Measurements from ENCODE around the gene SLC6A6.

DNA sequence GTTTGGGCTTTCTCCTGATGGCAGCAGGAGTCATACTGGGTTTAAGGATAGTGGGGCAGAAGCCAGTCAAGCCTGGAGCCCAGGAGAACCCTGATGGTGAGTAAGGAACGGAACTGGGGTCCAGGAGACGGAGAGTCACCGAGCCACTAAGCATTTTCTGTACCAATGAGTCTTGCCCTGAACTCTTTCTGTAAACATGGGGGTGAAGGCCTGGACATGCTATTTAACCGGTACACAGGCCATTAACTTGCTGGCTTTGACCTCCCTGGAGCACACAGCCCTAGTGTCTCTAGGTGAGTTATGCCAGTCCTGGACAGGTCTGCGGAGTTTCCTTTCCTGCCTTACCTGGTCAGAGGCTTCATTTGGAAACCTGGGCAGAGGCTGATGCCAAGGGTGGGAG is 3.9 kb downstream of the SLC6A6 start:
- TF ChIP-seq, protein P1, sequence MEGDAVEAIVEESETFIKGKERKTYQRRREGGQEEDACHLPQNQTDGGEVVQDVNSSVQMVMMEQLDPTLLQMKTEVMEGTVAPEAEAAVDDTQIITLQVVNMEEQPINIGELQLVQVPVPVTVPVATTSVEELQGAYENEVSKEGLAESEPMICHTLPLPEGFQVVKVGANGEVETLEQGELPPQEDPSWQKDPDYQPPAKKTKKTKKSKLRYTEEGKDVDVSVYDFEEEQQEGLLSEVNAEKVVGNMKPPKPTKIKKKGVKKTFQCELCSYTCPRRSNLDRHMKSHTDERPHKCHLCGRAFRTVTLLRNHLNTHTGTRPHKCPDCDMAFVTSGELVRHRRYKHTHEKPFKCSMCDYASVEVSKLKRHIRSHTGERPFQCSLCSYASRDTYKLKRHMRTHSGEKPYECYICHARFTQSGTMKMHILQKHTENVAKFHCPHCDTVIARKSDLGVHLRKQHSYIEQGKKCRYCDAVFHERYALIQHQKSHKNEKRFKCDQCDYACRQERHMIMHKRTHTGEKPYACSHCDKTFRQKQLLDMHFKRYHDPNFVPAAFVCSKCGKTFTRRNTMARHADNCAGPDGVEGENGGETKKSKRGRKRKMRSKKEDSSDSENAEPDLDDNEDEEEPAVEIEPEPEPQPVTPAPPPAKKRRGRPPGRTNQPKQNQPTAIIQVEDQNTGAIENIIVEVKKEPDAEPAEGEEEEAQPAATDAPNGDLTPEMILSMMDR (optimal IDR thresholded peaks at IDR 0.05 in 1 of 3, IDR thresholded peaks at IDR 0.05 in 1 of 3, conservative IDR thresholded peaks at IDR 0.05 in 1 of 3; ENCODE audit: extremely low read depth in 1 of 3, insufficient read depth in 2 of 3, low read length in 3 of 3), result no peak
- no peak for TF ChIP-seq EZH2 (IDR thresholded peaks at IDR 0.05; ENCODE audit: low read length)
